Ishikawa (cell line): ENCODE results near the gene FLT1.

Experiments used
- CEBPB ChIP-seq: IDR thresholded peaks from 2 replicates; pipeline ENCODE4 v1.6.1; 2012
- CREB1 ChIP-seq: IDR thresholded peaks from 2 replicates; pipeline ENCODE4 v1.6.1; 2012; ENCODE audit warnings: low read depth
- EGR1 ChIP-seq: IDR thresholded peaks from 2 replicates; pipeline ENCODE4 v1.6.1; 2012
- EP300 ChIP-seq: IDR thresholded peaks from 2 replicates; pipeline ENCODE4 v1.6.1; 2012; ENCODE audit warnings: borderline replicate concordance
- FOXM1 ChIP-seq: IDR thresholded peaks from 2 replicates; pipeline ENCODE4 v1.6.1; 2012; ENCODE audit warnings: low read depth, borderline replicate concordance
- MAX ChIP-seq: IDR thresholded peaks from 2 replicates; pipeline ENCODE4 v1.6.1; 2012
- NFIC ChIP-seq: IDR thresholded peaks from 2 replicates; pipeline ENCODE4 v1.6.1; 2012
- RAD21 ChIP-seq: IDR thresholded peaks from 2 replicates; pipeline ENCODE4 v1.6.1; 2012; ENCODE audit warnings: low read depth
- TAF1 ChIP-seq: IDR thresholded peaks from 2 replicates; pipeline ENCODE4 v1.6.1; 2012; ENCODE audit warnings: low read depth, mild to moderate bottlenecking
- TCF12 ChIP-seq: IDR thresholded peaks from 2 replicates; pipeline ENCODE4 v1.6.1; 2012; ENCODE audit warnings: low read depth
- TEAD4 ChIP-seq: IDR thresholded peaks from 2 replicates; pipeline ENCODE4 v1.6.1; 2012
- YY1 ChIP-seq: IDR thresholded peaks from 2 replicates; pipeline ENCODE4 v1.6.1; 2012; ENCODE audit warnings: low read depth

DNA sequence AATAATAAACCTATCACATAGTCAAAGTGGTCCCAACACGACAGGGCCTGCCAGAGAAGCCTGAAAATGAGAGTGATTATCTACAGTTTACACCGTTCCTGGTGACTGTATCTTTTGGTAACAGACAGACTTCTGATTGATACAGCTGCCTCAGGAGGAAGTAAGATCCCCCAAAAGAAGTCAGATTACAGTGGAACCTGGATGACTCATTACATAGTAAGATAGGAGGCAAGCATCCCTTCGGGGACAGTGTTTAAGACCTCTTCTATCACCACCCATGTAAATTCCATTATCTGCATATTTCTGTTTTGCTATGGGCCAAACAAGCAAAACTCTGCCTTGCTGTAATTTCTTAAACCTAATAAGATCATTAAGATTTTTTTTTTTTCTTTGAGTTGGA, 44.0 kb upstream of the FLT1 start:
- TF ChIP-seq EGR1 (no peak), CREB1 (no peak), FOXM1 (no peak), TCF12 (no peak), RAD21 (no peak), CEBPB (no peak), NFIC (no peak), EP300 (no peak), TAF1 (no peak), TEAD4 (no peak), YY1 (no peak), MAX (no peak)
